ENCODE results near the gene AK1. TPM values are rescaled to one million over a fixed set of nuclear protein-coding genes. Genes with fewer than 3 reads are reported as not detected.

Gene AK1
- total RNA-seq, 1 experiment from 2014 or later = 84.5 TPM

GRCh38 chr9:127909839-127910273 is 32.4 kb upstream of the AK1 start:
- intact Hi-C loops (cut with micrococcal nuclease; ENCODE audit: unreplicated experiment) = loop anchor here (1.0 kb wide), 1 partner anchor 175 kb away; the partner anchor contains the start of gene TOR2A
- TF ChIP-seq CTCF (conservative IDR thresholded peaks at IDR 0.05) (no peak), EZH2 (IDR thresholded peaks at IDR 0.05; ENCODE audit: low read depth) (no peak)

DNA sequence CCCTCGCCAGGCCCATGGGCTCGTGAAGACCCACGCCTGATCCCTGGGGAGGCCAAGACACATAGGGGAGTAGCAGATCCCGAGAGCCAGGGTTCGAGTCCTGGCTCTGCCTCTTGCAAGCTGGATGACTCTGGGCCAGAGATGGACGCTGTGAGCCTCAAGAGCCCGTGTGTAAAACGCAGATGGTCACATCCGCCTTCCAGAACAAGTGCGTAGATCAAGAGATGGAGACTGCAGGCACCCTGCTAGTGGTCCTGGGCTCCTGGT is 31.1 kb upstream of the AK1 start:
- no peaks in the 10 kb centered on the region for H3K27me3 ChIP-seq (ENCODE audit: insufficient read depth, low read depth)
- H3K4me3 ChIP-seq = no peak overlapping the region
- no peaks in the 10 kb centered on the region for H3K9me2 ChIP-seq (ENCODE audit: insufficient read depth)
- no TSS peak for BruUV-seq (replicated peaks)
- no peak overlapping the region for H3K4me2 ChIP-seq
- no peaks in the 10 kb centered on the region for H3K79me2 ChIP-seq (ENCODE audit: low read depth)
- TF ChIP-seq EZH2 (IDR thresholded peaks at IDR 0.05; ENCODE audit: low read depth) (no peak), CTCF (conservative IDR thresholded peaks at IDR 0.05) (no peak)
- no peak for DNase-seq
- intact Hi-C loops (cut with micrococcal nuclease; ENCODE audit: unreplicated experiment) = no loop called here
- ChIA-PET POLR2A (ENCODE audit: unreplicated experiment) (no interaction called here), CTCF (no interaction called here)
- H2AFZ ChIP-seq = no peak overlapping the region
- H4K20me1 ChIP-seq (ENCODE audit: insufficient read depth) = no peaks in the 10 kb centered on the region
- H3K36me3 ChIP-seq (ENCODE audit: low read depth) = no peaks in the 10 kb centered on the region
- no peak overlapping the region for H3K27ac ChIP-seq
- 0 out of 2 replicates have a peak, but pooled peaks cover 8% of the 10 kb centered on the region for H3F3A ChIP-seq (ENCODE audit: insufficient read depth, low read depth)
- peaks cover 4% of the 10 kb centered on the region; the same call in 1 of the 2 replicates for H3K4me1 ChIP-seq (replicated peaks; ENCODE audit: insufficient read depth)
- no peaks in the 10 kb centered on the region for H3K9me3 ChIP-seq (ENCODE audit: insufficient read depth, low read depth)

More at GRCh38 chr9:127909839-127910273, 32.4 kb upstream of the AK1 start:
- Histone ChIP-seq H3K27me3 (ENCODE audit: insufficient read depth, low read depth) (no peaks in the 10 kb centered on the region), H3F3A (ENCODE audit: insufficient read depth, low read depth) (peaks cover 4% of the 10 kb centered on the region; the same call in 1 of the 2 replicates), H3K4me3 (no peak overlapping the region), H3K27ac (no peak overlapping the region), H3K9me3 (ENCODE audit: insufficient read depth, low read depth) (no peaks in the 10 kb centered on the region), H4K20me1 (ENCODE audit: insufficient read depth) (no peaks in the 10 kb centered on the region), H3K4me2 (no peak overlapping the region), H3K36me3 (ENCODE audit: low read depth) (no peaks in the 10 kb centered on the region), H3K79me2 (ENCODE audit: low read depth) (no peaks in the 10 kb centered on the region), H3K4me1 (replicated peaks; ENCODE audit: insufficient read depth) (peaks cover 3% of the 10 kb centered on the region; the same call in 1 of the 2 replicates), H2AFZ (no peak overlapping the region), H3K9me2 (ENCODE audit: insufficient read depth) (no peaks in the 10 kb centered on the region)
- DNase-seq = no peak
- ChIA-PET POLR2A (ENCODE audit: unreplicated experiment) (no interaction called here), CTCF (interaction anchor here (1.7 kb wide), 1 partner anchor 175 kb away, joined by 10 read pairs; the partner anchor contains the start of gene TOR2A)
- no TSS peak for BruUV-seq (replicated peaks)

DNA sequence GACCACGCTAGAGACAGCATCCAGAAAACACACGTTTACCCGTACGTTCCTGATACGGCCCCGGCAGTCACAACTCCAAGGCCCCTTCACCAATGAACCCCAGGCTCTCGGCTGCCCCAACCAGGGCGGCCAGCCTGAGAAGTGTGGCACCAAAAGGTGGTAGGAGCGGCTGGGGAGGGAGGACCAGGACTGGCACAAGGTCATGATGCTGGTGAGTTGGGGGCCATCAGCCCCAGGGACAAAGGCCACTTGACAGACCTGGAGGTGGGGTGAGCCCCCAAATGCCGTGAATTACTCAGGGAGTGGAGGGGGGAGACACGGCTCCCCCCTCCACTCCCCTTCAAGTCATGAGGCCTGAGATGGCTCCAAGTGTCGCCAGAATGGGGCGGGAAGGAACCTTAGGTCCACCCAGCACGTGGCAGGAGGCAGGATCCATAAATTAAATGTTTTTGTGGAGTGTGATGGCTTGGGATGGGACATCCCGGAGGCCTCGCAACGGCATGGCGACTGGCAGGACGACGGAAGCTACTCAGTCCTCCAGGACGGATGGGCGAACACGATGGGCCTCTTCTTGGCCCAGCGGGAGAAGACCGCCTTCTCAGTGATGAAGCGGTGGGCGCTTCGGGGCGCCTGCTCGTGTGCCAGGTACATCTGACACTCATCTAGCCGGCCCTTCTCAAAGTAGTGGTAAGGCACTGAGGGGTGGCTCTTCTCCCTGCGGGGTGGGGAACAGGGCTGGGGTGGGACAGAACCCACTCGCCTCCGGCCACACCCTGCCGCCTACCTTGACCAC is 30.6 kb upstream of the AK1 start:
- CTCF ChIA-PET = no interaction called here
- peaks cover 6% of the 10 kb centered on the region; the same call in 1 of the 2 replicates for H3K4me1 ChIP-seq (replicated peaks; ENCODE audit: insufficient read depth)
- no TSS peak for BruUV-seq (replicated peaks)
- no peaks in the 10 kb centered on the region for H3K9me3 ChIP-seq (ENCODE audit: insufficient read depth, low read depth)
- no peak overlapping the region for H3K27ac ChIP-seq
- peaks cover 12% of the 10 kb centered on the region; the same call in 1 of the 2 replicates for H3F3A ChIP-seq (ENCODE audit: insufficient read depth, low read depth)
- no peak for DNase-seq
- no peak overlapping the region for H3K4me2 ChIP-seq
- intact Hi-C loops (cut with micrococcal nuclease; ENCODE audit: unreplicated experiment) = no loop called here
- H3K9me2 ChIP-seq (ENCODE audit: insufficient read depth) = no peaks in the 10 kb centered on the region
- POLR2A ChIA-PET (ENCODE audit: unreplicated experiment) = no interaction called here
- no peak overlapping the region for H3K4me3 ChIP-seq
- no peaks in the 10 kb centered on the region for H3K27me3 ChIP-seq (ENCODE audit: insufficient read depth, low read depth)
- no peaks in the 10 kb centered on the region for H3K36me3 ChIP-seq (ENCODE audit: low read depth)
- TF ChIP-seq CTCF (conservative IDR thresholded peaks at IDR 0.05) (no peak), EZH2 (IDR thresholded peaks at IDR 0.05; ENCODE audit: low read depth) (no peak)
- H3K79me2 ChIP-seq (ENCODE audit: low read depth) = no peaks in the 10 kb centered on the region
- H2AFZ ChIP-seq = no peak overlapping the region
- no peaks in the 10 kb centered on the region for H4K20me1 ChIP-seq (ENCODE audit: insufficient read depth)

Data from PC-9 (cell line).